NCI-H226 (cell line): ENCODE data around the gene SCT.

ENCODE experiments used
- DNase-seq: peaks from one replicate; pipeline ENCODE4 v3.0.0-alpha.2; 2015

SCT gene

DNA sequence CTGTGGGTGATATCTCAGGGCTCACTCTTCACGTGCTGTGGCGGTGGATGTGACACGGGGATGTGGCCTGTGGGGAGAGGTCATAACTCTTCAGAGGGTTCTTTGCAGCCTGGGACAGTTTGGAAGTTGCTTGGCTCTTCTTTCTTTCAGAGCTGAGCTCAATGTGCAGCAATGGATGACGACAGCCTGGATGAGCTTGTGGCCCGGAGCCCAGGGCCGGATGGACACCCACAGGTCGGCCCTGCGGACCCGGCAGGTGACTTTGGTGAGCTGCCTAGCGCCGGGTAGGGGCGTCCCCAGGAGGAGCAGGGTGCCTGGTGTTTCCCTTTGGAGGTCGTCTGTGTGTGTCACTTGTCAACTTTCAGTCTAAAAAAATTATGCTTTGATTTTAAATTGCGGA lies 45.6 kb downstream of the SCT start:
- no peak for DNase-seq

DNA sequence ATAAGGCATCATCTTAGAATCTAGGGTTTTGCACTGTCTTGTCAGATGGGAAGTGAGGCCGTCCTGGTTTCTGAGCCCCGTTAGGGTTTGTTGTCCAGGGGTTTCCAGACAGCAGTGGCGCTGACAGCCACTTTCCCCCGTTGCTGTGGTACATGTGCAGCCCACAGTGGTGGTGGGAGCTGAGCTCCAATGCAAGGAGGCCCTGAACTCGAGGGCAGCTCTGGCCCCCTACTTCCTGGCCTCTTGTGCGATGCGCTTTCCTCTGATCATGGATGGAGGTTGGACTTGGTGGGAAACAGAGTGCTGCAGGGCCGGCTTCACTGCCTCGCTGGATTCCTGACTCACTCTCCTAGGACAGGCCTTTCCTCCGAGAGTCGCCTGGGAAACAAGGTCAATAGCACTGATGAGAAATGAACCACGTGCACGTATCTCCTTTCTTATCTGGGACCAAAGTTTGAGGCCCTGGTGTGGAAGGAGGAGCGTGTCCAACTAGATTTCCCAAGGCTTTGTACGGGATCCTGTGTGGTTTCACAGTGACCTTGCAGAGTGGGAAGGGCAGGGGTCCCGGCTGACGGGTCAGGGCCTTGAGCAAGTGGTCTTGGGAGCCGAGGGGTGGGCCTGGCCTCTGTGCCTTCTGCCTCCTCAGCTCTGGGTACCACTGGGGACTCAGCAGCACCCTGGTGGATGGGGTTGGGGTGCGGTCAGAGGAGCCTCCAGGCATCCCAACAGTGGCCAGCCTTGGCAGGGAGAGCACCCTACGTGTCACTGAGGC lies 47.0 kb downstream of the SCT start:
- DNase-seq: no peak

DNA sequence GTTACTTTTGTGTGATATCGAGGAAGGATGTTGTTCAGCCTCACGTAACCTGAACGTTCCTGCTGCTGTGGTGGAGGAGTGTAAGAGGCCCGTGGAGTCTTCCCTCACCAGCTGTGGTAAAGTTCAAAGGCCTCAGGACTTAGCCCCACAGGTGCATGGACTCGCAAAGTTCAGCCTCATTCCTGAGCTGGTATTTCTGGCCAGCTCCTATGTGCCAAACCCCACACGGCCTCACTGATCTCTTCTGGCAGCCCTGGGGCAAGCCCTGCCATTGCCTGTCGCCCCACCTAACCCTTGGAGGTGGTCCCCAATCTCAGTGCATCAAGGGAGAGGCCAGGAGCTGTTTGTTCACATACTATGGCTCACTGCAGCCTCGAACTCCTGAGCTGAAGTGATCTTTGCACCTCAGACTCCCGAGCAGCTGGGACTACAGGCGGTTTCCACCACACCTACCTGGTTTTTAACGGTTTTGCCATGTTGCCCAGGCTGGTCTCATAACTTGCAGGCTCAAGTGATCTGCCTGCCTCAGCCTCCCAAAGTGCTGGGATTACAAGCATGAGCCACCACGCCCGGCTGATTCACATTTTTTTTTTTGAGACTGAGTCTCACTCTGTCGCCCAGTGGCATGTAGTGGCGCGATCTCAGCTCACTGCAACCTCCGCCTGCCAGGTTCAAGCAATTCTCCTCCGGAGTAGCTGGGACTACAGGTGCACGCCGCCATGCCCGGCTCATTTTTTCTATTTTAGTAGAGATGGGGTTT lies 48.5 kb downstream of the SCT start:
- no peak for DNase-seq

DNA sequence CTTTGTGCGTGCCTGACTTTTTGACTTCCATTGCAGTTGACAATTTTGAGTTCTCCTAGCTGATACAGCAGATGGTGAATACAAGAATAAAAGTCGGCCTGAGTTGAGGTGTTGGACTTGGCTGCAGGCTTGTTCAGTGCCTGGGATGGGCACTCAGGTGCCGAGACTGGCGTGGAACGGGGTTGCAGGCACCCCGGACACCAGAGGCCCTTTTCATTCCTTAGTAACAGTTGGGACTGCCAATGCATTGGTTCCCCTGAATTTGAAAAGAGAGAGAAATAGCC lies 49.4 kb downstream of the SCT start:
- no peak for DNase-seq

DNA sequence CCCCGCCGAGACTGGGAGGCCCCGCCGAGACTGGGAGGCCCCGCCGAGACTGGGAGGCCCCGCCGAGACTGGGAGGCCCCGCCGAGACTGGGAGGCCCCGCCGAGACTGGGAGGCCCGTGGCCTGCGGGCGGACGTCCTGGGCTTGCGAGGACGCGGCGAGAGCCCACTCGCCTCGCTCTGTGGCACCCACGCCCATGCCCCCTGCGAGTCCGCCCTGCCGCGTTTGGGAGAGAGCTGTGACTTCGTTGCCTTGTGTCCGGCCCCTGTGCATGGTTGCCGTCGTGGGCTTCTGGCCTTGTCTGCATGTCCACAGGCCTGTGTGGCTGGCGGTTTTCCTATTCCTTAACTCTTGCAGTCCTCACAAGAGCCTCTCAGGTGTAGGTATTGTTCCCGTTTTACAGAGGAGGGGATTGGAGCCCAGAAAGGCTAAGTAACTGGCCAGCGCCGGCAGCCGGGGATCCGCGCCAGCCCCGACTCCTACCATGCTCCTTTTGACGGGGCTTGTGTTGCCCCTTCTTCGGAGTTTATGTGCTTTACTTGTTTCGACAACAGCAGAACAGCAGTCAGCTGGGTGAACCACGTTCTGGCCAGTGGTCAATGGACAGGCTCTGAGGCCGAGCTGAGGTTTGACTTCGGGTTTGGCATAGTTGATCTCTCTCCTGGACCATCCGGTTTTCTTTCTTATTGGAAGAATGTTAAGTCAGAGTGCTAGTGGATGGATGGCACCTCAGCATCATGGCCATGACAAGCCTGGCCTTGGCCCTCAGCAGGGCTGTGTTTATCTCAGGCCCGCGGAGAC lies 50.0 kb downstream of the SCT start:
- DNase-seq: no peak
